ENCODE data around the gene CAPZB.

- TF ChIP-seq FOS (IDR thresholded peaks at IDR 0.05; ENCODE audit: low read depth, low read length) (no peak), CTCF (conservative IDR thresholded peaks at IDR 0.05; ENCODE audit: low read depth, low read length) (no peak), NFE2L2 (IDR thresholded peaks at IDR 0.05; ENCODE audit: low read depth, low read length) (no peak), POLR2A (IDR thresholded peaks at IDR 0.05; ENCODE audit: low read depth, low read length) (no peak), MXI1 (IDR thresholded peaks at IDR 0.05; ENCODE audit: borderline replicate concordance, low read depth, low read length) (no peak)
These were observed 16.3 kb downstream of the CAPZB start for GRCh38 chr1:19469004-19469403.
